ENCODE measurements around the gene SAMD4A.

Gene SAMD4A

DNA sequence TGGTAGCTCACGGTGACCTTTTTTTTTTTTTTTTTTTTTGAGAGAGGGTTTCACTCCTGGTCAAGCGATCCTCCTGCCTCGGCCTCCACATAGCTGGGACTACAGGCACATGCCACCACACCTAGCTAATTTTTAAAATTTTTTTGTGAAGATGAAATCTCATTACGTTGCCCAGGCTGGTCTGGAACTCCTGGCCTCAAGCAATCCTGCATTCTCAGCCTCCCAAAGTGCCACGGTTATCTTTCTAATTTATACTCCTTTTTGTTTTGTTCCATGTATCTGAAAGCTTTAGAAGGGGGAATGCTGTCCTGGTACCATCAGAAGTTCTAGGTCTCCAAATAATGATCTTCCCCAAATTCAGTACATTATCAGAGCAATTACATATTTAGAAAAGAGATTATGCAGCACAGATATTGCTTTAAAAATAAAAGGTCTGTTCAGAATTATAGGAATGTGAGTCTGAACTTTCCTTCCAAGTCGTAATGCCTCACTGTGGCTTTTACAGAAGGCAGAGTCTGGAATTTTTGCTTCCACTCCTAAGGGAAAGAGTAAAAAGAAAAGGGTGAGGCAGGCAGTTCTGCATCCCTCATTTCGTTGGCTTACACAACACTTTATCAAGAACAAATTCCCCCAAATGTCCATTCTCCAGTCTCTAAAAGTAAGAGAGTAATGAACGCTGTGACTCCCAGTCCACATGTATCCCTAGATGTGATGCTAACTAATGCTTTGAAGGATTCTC is 262.7 kb downstream of the SAMD4A start:
- no peak for DNase-seq (ENCODE audit: extremely low read depth, insufficient read length)
- Histone ChIP-seq H3K27me3 (replicated peaks; ENCODE audit: control insufficient read depth, insufficient read depth, low read length) (no peaks in the 10 kb centered on the region), H3K4me3 (replicated peaks; ENCODE audit: low read depth, low read length) (no peak overlapping the region), H3K36me3 (ENCODE audit: control insufficient read depth, insufficient read depth, low read length) (no peaks in the 10 kb centered on the region)
- TF ChIP-seq, protein P1, sequence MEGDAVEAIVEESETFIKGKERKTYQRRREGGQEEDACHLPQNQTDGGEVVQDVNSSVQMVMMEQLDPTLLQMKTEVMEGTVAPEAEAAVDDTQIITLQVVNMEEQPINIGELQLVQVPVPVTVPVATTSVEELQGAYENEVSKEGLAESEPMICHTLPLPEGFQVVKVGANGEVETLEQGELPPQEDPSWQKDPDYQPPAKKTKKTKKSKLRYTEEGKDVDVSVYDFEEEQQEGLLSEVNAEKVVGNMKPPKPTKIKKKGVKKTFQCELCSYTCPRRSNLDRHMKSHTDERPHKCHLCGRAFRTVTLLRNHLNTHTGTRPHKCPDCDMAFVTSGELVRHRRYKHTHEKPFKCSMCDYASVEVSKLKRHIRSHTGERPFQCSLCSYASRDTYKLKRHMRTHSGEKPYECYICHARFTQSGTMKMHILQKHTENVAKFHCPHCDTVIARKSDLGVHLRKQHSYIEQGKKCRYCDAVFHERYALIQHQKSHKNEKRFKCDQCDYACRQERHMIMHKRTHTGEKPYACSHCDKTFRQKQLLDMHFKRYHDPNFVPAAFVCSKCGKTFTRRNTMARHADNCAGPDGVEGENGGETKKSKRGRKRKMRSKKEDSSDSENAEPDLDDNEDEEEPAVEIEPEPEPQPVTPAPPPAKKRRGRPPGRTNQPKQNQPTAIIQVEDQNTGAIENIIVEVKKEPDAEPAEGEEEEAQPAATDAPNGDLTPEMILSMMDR (IDR thresholded peaks at IDR 0.05; ENCODE audit: insufficient read depth, low read length, poor library complexity, severe bottlenecking): no peak

- Histone ChIP-seq H3K27me3 (replicated peaks; ENCODE audit: control insufficient read depth, insufficient read depth, low read length) (no peaks in the 10 kb centered on the region), H3K36me3 (ENCODE audit: control insufficient read depth, insufficient read depth, low read length) (no peaks in the 10 kb centered on the region), H3K4me3 (replicated peaks; ENCODE audit: low read depth, low read length) (no peak overlapping the region)
- TF ChIP-seq, protein P1 (IDR thresholded peaks at IDR 0.05; ENCODE audit: insufficient read depth, low read length, poor library complexity, severe bottlenecking): no peak
- no peak for DNase-seq (ENCODE audit: extremely low read depth, insufficient read length)
These were observed 263.7 kb downstream of the SAMD4A start for GRCh38 chr14:54830650-54831049.

GRCh38 chr14:54834081-54834480 is 267.2 kb downstream of the SAMD4A start:
- Histone ChIP-seq H3K36me3 (ENCODE audit: control insufficient read depth, insufficient read depth, low read length) (no peaks in the 10 kb centered on the region), H3K4me3 (replicated peaks; ENCODE audit: low read depth, low read length) (no peak overlapping the region)

GRCh38 chr14:54834727-54835126 is 267.8 kb downstream of the SAMD4A start:
- no peaks in the 10 kb centered on the region for H3K36me3 ChIP-seq (ENCODE audit: control insufficient read depth, insufficient read depth, low read length)
- TF ChIP-seq, protein P1 (IDR thresholded peaks at IDR 0.05; ENCODE audit: insufficient read depth, low read length, poor library complexity, severe bottlenecking): no peak
- H3K4me3 ChIP-seq (replicated peaks; ENCODE audit: low read depth, low read length): no peak overlapping the region
- no peaks in the 10 kb centered on the region for H3K27me3 ChIP-seq (replicated peaks; ENCODE audit: control insufficient read depth, insufficient read depth, low read length)
- no peak for DNase-seq (ENCODE audit: extremely low read depth, insufficient read length)

More at GRCh38 chr14:54834081-54834480, 267.2 kb downstream of the SAMD4A start:
- TF ChIP-seq, protein P1 (IDR thresholded peaks at IDR 0.05; ENCODE audit: insufficient read depth, low read length, poor library complexity, severe bottlenecking): no peak
- no peaks in the 10 kb centered on the region for H3K27me3 ChIP-seq (replicated peaks; ENCODE audit: control insufficient read depth, insufficient read depth, low read length)
- no peak for DNase-seq (ENCODE audit: extremely low read depth, insufficient read length)

DNA sequence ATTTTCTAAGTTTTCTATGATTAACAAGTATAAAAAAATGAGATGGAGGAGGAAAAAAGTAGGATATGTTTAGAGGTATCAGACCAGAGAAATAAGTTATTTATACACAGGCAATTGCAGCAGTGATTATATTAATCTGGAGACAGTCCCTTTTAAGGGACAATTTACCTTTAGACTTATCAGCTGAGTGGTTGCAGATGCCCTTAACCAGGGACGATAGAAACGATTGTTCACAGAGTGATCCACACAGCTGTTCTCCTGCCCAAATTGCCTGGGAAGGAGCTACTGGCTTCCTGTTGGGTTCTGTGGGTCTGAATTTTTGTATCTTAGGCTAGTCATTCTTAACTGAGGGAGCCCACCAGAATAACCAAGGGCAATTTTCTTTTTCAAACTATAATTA is 269.3 kb downstream of the SAMD4A start:
- no peak for DNase-seq (ENCODE audit: extremely low read depth, insufficient read length)
- Histone ChIP-seq H3K36me3 (ENCODE audit: control insufficient read depth, insufficient read depth, low read length) (peaks cover under 1% of the 10 kb centered on the region), H3K4me3 (replicated peaks; ENCODE audit: low read depth, low read length) (no peak overlapping the region), H3K27me3 (replicated peaks; ENCODE audit: control insufficient read depth, insufficient read depth, low read length) (no peaks in the 10 kb centered on the region)
- TF ChIP-seq, protein P1 (IDR thresholded peaks at IDR 0.05; ENCODE audit: insufficient read depth, low read length, poor library complexity, severe bottlenecking): no peak

Measured in GM06990 (cell line).